NCI-H146 (cell line): Measurements from ENCODE around the gene DNAJC13.

Experiments
- DNase-seq: peaks from one replicate; lab custom pipeline; 2025; lab: John Stamatoyannopoulos, UW

DNAJC13 gene

GRCh38 chr3:132461544-132461943 lies 44.2 kb downstream of the DNAJC13 start:
- DNase-seq, result no peak

DNA sequence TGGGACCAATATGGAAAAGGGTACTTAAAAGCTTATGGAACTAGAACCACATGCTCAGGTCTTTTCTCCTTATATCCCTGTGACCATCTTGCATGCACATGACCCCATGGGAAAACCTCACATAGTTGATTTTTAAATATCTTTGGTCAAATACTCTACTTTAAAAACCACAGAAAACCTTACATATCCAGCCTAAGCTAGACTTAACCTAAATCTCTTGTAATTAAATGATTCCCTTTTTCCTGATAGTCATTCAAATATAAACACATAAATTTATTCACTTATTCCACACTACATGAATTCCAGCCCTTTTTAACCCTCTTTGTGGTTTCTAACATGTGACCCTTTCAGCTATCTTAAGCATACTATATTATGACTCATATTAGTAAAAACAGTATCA lies 46.8 kb downstream of the DNAJC13 start:
- no peak for DNase-seq

- DNase-seq, result no peak
Observed at GRCh38 chr3:132469326-132469725, 52.0 kb downstream of the DNAJC13 start.

- no peak for DNase-seq
Observed at GRCh38 chr3:132486099-132486498, 68.8 kb downstream of the DNAJC13 start.

- DNase-seq, result no peak
Observed at GRCh38 chr3:132488151-132488550, 70.8 kb downstream of the DNAJC13 start.

GRCh38 chr3:132499071-132499470 lies 81.8 kb downstream of the DNAJC13 start:
- DNase-seq, result no peak

DNA sequence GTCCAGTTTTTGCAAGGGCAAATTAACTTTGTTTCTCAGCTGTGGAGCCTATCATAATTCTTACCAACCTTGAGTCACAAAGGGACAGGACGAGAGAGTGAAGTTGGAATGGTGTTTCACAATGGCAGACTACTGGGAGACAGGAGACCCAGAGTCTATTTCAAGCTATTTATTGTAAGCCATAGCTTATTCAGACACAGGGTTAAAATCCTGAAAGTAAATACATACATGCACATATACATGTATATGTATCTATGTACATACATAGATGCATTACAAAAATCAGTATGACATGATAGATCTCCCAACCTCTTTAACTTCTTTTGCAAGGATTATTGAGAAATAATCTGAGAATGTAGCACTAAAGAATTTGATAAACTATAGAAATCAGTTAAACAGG lies 86.3 kb downstream of the DNAJC13 start:
- no peak for DNase-seq

DNA sequence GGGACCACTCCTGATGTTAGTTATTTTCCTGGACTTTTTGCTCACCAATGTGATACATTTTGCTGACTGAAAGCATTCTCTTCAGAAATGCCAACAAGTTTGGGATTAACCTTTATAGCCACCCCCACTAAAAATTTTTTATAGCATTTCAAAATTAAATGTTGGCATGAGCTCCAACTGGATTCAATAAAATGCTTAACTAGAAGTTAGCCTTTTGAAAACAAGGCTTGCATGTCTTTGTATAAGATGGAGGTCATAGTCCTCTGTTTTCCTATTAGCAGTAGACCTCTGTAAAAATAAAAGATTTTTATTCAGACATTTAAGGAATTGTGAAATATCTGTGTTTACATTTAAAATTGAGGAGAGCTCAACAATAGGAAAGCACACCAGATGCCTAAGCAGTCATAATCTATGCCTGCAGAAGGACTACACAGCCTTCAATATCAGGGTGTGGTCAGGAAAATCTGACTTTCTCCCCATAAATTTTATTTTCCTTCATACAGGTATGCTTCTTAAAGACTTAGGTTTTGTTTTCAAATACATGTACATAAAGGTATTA lies 87.2 kb downstream of the DNAJC13 start:
- DNase-seq, result no peak

DNA sequence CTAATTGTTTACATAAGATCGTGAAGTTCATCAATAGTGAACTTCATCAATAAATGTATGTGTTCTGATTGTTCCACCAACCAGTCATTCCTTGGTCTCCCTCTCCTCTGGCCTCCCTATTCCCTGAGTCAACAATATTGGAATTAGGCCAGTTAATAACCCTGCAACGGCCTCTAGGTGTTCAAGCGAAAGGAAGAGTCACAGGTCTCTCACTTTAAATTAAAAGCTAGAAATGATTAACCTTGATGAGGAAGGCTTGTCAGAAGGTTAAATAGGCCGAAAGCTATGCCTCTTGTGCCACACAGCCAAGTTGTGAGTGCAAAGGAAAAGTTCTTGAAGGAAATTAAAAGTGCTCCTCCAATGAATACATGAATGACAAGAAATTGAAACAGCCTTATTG lies 90.4 kb downstream of the DNAJC13 start:
- DNase-seq, result no peak

DNA sequence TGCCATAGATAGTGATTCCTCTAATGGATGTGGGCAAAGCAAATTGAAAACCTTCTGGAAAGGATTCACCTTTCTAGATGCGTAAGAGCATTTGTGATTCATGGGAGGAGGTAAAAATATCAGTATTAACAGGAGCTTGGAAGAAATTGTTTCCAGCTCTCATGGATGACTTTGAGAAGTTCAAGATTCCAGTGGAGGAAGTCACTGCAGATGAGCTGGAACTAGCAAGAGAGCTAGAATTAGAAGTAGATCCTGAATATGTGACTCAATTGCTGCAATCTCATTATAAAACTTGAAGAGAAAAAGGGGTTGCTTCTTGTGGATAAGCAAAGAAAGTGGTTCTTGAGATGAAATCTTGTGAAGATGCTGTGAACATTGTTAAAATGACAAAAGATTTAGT lies 91.8 kb downstream of the DNAJC13 start:
- no peak for DNase-seq

- no peak for DNase-seq
Observed at GRCh38 chr3:132509506-132509905, 92.2 kb downstream of the DNAJC13 start.

- no peak for DNase-seq
Observed at GRCh38 chr3:132513057-132513456, 95.8 kb downstream of the DNAJC13 start.

GRCh38 chr3:132517311-132517710 lies 100.0 kb downstream of the DNAJC13 start:
- DNase-seq, result no peak

DNA sequence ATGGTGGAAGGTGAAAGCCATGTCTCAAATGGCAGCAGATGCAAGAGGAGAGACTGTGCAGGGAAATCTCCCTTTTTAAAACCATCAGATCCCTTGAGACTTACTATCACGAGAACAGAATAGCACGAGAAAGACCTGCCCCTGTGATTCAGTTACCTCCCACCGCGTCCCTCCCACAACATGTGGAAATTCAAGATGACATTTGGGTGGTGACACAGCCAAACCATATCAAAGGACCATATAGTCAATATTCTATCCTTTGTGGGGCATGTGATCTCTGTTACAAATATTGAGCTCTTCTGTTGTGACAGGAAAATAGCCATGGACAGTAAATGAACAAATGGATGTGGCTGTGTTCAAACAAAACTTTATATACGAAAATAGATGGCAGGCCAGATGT lies 102.6 kb downstream of the DNAJC13 start:
- DNase-seq, result peak; percentile 67

DNA sequence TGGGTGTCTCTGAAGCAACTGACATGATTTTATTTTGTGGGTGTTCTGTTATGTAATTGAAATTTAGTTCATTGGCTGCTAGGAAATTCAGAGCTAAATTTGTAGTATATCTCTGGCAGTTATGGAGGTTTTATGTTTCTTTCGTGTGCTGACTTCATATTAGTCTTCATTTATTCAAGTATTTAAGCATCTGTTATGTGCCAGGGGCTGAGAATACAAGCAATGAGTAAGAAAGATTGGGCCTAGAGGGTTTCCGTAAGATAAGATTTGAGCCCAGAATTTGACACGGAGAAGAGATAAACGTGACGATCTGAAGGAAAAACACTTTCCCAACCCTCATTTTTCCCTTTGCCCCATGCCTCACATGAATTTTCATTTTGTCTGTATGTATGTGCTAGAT lies 104.6 kb downstream of the DNAJC13 start:
- DNase-seq, result no peak

DNA sequence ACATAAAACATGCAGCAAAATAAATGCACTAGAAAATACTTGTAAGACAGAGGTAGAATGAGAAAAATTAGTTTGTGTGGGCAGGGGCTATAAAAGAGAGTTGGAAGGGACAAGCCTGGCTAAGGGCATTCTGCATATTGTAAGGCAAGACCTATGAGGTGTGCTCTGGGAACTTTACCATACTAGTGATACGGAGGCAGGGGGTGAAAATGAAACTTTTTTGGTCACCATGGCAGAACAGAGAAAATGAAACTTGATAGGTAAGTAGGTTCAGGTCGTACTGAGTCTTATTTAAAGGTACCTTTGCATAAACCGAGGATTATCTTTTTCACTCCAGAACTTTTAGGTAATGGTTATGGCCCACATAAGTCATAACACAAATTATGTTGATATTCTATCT lies 105.1 kb downstream of the DNAJC13 start:
- DNase-seq, result no peak

DNA sequence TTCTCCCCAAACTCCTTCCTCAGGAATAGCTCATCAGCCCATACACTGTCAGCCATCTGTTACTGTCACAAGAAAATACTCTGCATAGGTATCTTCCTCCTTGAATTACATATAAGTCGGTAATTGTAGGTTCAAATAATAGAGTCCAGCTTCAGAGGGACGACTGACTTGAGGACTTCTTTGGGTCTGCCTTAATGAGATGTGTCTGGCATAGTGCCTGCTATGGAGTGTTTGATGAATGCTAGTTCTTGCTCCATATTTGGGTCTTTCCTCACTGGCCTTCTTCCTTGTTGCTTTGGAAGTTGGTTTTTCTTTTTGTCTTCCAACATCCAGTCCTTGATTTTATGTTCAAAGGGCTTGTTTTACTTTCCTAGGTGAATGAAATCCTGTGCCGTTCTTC lies 113.3 kb downstream of the DNAJC13 start:
- DNase-seq, result no peak

DNA sequence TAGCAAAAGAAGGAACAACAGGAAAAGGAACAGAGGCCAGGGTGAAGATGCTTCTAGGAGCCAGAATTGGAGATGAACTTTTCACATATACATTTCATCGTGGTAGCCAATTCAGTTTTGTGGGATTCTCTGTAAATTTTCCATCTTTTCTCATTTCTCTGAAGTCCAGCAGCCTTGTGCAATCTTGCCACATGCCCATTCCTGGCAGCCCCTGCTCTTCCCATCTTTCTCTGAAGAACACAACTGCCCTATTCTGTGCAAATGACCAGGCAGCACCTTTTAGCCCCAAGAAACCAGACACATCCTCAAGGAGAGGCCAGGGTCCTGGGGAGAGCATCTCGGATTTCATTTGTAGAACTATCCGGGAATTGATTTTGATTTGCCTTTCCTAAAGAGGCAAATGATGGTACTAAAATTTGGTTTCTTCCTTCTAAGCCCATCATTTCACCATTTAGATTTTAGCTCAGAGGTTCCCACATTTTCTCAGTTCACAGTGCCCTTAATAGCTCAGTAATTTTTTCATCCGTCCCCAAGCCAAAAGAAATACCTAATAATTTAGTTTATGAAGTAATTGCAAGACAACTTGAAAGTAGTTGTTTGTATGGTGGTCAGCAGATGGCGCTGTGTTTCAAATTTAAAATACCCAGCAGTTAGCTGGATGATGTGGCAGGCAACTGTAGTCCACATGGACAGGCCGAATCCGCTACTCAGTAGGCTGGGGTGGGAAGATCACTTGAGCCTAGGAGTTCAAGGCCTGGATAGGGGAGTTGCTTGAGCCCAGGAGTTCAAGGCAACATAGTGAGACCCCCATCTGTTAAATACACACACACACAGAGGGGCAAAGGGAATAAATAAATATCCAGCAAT lies 118.5 kb downstream of the DNAJC13 start:
- DNase-seq, result peak; percentile 77

- no peak for DNase-seq
Observed at GRCh38 chr3:132536442-132537153, 119.3 kb downstream of the DNAJC13 start.

GRCh38 chr3:132537297-132537696 lies 120.0 kb downstream of the DNAJC13 start:
- DNase-seq, result no peak

GRCh38 chr3:132538072-132538471 lies 120.8 kb downstream of the DNAJC13 start:
- DNase-seq, result no peak

DNA sequence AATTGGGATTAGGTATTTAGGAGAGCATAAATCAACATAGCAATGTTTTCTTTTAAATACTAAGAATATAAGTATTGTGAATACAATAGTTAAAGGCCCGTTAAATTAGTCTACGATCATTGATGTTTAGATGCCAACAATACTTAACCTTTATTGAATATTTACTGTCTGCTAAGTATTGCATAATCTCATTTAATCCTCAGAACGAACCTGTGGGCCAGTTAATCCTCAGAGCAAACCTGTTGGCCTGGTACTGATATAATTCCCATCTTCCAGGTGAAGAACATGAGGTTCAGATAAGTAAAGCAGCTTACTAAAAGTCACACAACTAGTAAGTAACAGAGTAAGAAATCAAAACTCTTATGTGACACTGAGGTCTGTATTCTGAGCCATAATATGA lies 122.4 kb downstream of the DNAJC13 start:
- no peak for DNase-seq

GRCh38 chr3:132542577-132542976 lies 125.3 kb downstream of the DNAJC13 start:
- no peak for DNase-seq
